Activated T-helper 1 cell treated with anti-CD3 and anti-CD28 coated beads, Interleukin-12 subunit alpha, Interleukin-12 subunit beta, Interleukin-2, Interleukin-4 antibody, amounts not matched to agents 30 ng/mL and 10 ng/mL and 1 ng/mL, durations not matched to agents 14 hours and 24 hours and 36 hours (primary cell): ENCODE results near the gene ABCC4. TPM values are rescaled to one million over a fixed set of nuclear protein-coding genes. Genes with fewer than 3 reads are reported as not detected.

Experiments
- DNase-seq: peaks from one replicate; pipeline ENCODE4 v3.0.0; 2021; ENCODE audit warnings: low spot score
- H3K27ac Mint-ChIP-seq: one replicate; pipeline ENCODE4 v1.8.0; 2021; ENCODE audit warnings: mild to moderate bottlenecking, mixed read lengths
- H3K27me3 Mint-ChIP-seq: one replicate; pipeline ENCODE4 v1.8.0; 2022; ENCODE audit warnings: mild to moderate bottlenecking, moderate library complexity, mixed read lengths; ENCODE audit not compliant: insufficient read depth
- H3K36me3 Mint-ChIP-seq: one replicate; pipeline ENCODE4 v1.8.0; 2021; ENCODE audit warnings: low read depth, mixed read lengths
- H3K4me1 Mint-ChIP-seq: one replicate; pipeline ENCODE4 v1.8.0; 2021; ENCODE audit warnings: low read depth, mixed read lengths
- H3K4me3 Mint-ChIP-seq: one replicate; pipeline ENCODE4 v1.8.0; 2021; ENCODE audit warnings: mild to moderate bottlenecking, moderate library complexity, mixed read lengths
- H3K9me3 Mint-ChIP-seq: one replicate; pipeline ENCODE4 v1.8.0; 2021; ENCODE audit warnings: mixed read lengths
- intact Hi-C: fragments of 100-400 bp; cut with micrococcal nuclease; formaldehyde crosslinking; loops from one replicate; pipeline ENCODE4 v1.15.1; 2024
- total RNA-seq: library from RNA; stranded (reverse); gene quantifications from 2 replicates; pipeline ENCODE4 v1.2.3, GENCODE V29; 2022

ABCC4 gene
- total RNA-seq, 1 donor from 2014 or later = 16.4 TPM

GRCh38 chr13:94999871-95000270 is 301.4 kb downstream of the ABCC4 start:
- peaks cover 28% of the 10 kb centered on the region for H3K27me3 Mint-ChIP-seq
- intact Hi-C loops = no loop called here
- no peaks in the 10 kb centered on the region for H3K9me3 Mint-ChIP-seq
- no peak for DNase-seq
- H3K27ac Mint-ChIP-seq = no peak overlapping the region
- no peak overlapping the region for H3K4me3 Mint-ChIP-seq
- H3K36me3 Mint-ChIP-seq = no peaks in the 10 kb centered on the region
- H3K4me1 Mint-ChIP-seq = no peaks in the 10 kb centered on the region

GRCh38 chr13:94997126-94997525 is 304.1 kb downstream of the ABCC4 start:
- Mint-ChIP-seq H3K36me3 (no peaks in the 10 kb centered on the region), H3K27ac (no peak overlapping the region), H3K27me3 (peaks cover 16% of the 10 kb centered on the region), H3K4me1 (no peaks in the 10 kb centered on the region), H3K9me3 (no peaks in the 10 kb centered on the region), H3K4me3 (no peak overlapping the region)
- intact Hi-C loops = no loop called here
- DNase-seq = no peak

GRCh38 chr13:94996445-94996844 is 304.8 kb downstream of the ABCC4 start:
- no peak overlapping the region for H3K27ac Mint-ChIP-seq
- no peaks in the 10 kb centered on the region for H3K36me3 Mint-ChIP-seq
- intact Hi-C loops = no loop called here
- peaks cover 13% of the 10 kb centered on the region for H3K27me3 Mint-ChIP-seq
- no peak overlapping the region for H3K4me3 Mint-ChIP-seq
- no peak for DNase-seq
- no peaks in the 10 kb centered on the region for H3K4me1 Mint-ChIP-seq
- H3K9me3 Mint-ChIP-seq = no peaks in the 10 kb centered on the region

GRCh38 chr13:94994506-94994905 is 306.7 kb downstream of the ABCC4 start:
- DNase-seq = no peak

GRCh38 chr13:94993616-94994015 is 307.6 kb downstream of the ABCC4 start:
- Mint-ChIP-seq H3K4me3 (no peak overlapping the region), H3K36me3 (no peaks in the 10 kb centered on the region), H3K27ac (no peak overlapping the region), H3K27me3 (peaks cover 19% of the 10 kb centered on the region), H3K9me3 (no peaks in the 10 kb centered on the region), H3K4me1 (no peaks in the 10 kb centered on the region)
- intact Hi-C loops = no loop called here
- no peak for DNase-seq

More at GRCh38 chr13:94994506-94994905, 306.7 kb downstream of the ABCC4 start:
- H3K27me3 Mint-ChIP-seq = peaks cover 19% of the 10 kb centered on the region
- no peaks in the 10 kb centered on the region for H3K4me1 Mint-ChIP-seq
- no peak overlapping the region for H3K4me3 Mint-ChIP-seq
- intact Hi-C loops = no loop called here
- H3K27ac Mint-ChIP-seq = no peak overlapping the region
- H3K36me3 Mint-ChIP-seq = no peaks in the 10 kb centered on the region
- no peaks in the 10 kb centered on the region for H3K9me3 Mint-ChIP-seq

GRCh38 chr13:94992036-94992960 is 309.0 kb downstream of the ABCC4 start:
- no peak for DNase-seq
- no peak overlapping the region for H3K27ac Mint-ChIP-seq
- peaks cover 19% of the 10 kb centered on the region for H3K27me3 Mint-ChIP-seq
- intact Hi-C loops = no loop called here
- H3K4me1 Mint-ChIP-seq = no peaks in the 10 kb centered on the region
- H3K4me3 Mint-ChIP-seq = no peak overlapping the region
- no peaks in the 10 kb centered on the region for H3K9me3 Mint-ChIP-seq
- no peaks in the 10 kb centered on the region for H3K36me3 Mint-ChIP-seq

- H3K4me3 Mint-ChIP-seq = no peak overlapping the region
- H3K4me1 Mint-ChIP-seq = no peaks in the 10 kb centered on the region
- H3K36me3 Mint-ChIP-seq = no peaks in the 10 kb centered on the region
- H3K27me3 Mint-ChIP-seq = peaks cover 12% of the 10 kb centered on the region
- intact Hi-C loops = no loop called here
- H3K9me3 Mint-ChIP-seq = no peaks in the 10 kb centered on the region
- DNase-seq = no peak
- H3K27ac Mint-ChIP-seq = no peak overlapping the region
Measured at GRCh38 chr13:94988654-94989053, 312.6 kb downstream of the ABCC4 start.

- intact Hi-C loops = no loop called here
- H3K4me3 Mint-ChIP-seq = no peak overlapping the region
Measured at GRCh38 chr13:94987869-94988268, 313.4 kb downstream of the ABCC4 start.

GRCh38 chr13:94987081-94987480 is 314.2 kb downstream of the ABCC4 start:
- Mint-ChIP-seq H3K4me1 (no peaks in the 10 kb centered on the region), H3K9me3 (no peaks in the 10 kb centered on the region), H3K27me3 (peaks cover 11% of the 10 kb centered on the region), H3K27ac (no peak overlapping the region), H3K36me3 (no peaks in the 10 kb centered on the region), H3K4me3 (no peak overlapping the region)
- intact Hi-C loops = no loop called here
- no peak for DNase-seq

More at GRCh38 chr13:94987869-94988268, 313.4 kb downstream of the ABCC4 start:
- no peak overlapping the region for H3K27ac Mint-ChIP-seq
- peaks cover 11% of the 10 kb centered on the region for H3K27me3 Mint-ChIP-seq
- no peaks in the 10 kb centered on the region for H3K4me1 Mint-ChIP-seq
- no peaks in the 10 kb centered on the region for H3K36me3 Mint-ChIP-seq
- no peaks in the 10 kb centered on the region for H3K9me3 Mint-ChIP-seq
- no peak for DNase-seq

- H3K36me3 Mint-ChIP-seq = no peaks in the 10 kb centered on the region
- intact Hi-C loops = no loop called here
- no peaks in the 10 kb centered on the region for H3K4me1 Mint-ChIP-seq
- no peak overlapping the region for H3K4me3 Mint-ChIP-seq
- peaks cover 8% of the 10 kb centered on the region for H3K27me3 Mint-ChIP-seq
- no peaks in the 10 kb centered on the region for H3K9me3 Mint-ChIP-seq
- no peak overlapping the region for H3K27ac Mint-ChIP-seq
- no peak for DNase-seq
Measured at GRCh38 chr13:94984958-94985357, 316.3 kb downstream of the ABCC4 start.

GRCh38 chr13:94978516-94978915 is 322.7 kb downstream of the ABCC4 start:
- intact Hi-C loops = no loop called here
- Mint-ChIP-seq H3K27me3 (peaks cover 3% of the 10 kb centered on the region), H3K9me3 (no peaks in the 10 kb centered on the region), H3K4me1 (no peaks in the 10 kb centered on the region), H3K36me3 (no peaks in the 10 kb centered on the region), H3K27ac (no peak overlapping the region), H3K4me3 (no peak overlapping the region)
- DNase-seq = no peak

- no peaks in the 10 kb centered on the region for H3K4me1 Mint-ChIP-seq
- peaks cover 6% of the 10 kb centered on the region for H3K27me3 Mint-ChIP-seq
- no peaks in the 10 kb centered on the region for H3K9me3 Mint-ChIP-seq
- DNase-seq = no peak
- intact Hi-C loops = no loop called here
- H3K36me3 Mint-ChIP-seq = no peaks in the 10 kb centered on the region
- H3K27ac Mint-ChIP-seq = no peak overlapping the region
- H3K4me3 Mint-ChIP-seq = no peak overlapping the region
Measured at GRCh38 chr13:94974015-94974951, 327.0 kb downstream of the ABCC4 start.

GRCh38 chr13:94972262-94972661 is 329.0 kb downstream of the ABCC4 start:
- Mint-ChIP-seq H3K4me1 (peaks cover under 1% of the 10 kb centered on the region), H3K27me3 (peaks cover 16% of the 10 kb centered on the region), H3K27ac (no peak overlapping the region), H3K9me3 (no peaks in the 10 kb centered on the region), H3K36me3 (no peaks in the 10 kb centered on the region), H3K4me3 (no peak overlapping the region)
- intact Hi-C loops = no loop called here
- DNase-seq = no peak
